NCI-H1417 (cell line): ENCODE measurements around the gene COPS4.
"Not testable (repeated sequence)": the region's sequence is repeated elsewhere in the genome, so short reads cannot be mapped to it uniquely, and the experiment has no call there.

Experiments
- DNase-seq, 3 experiments: peaks; one replicate each; lab custom pipeline; 2025; lab: John Stamatoyannopoulos, UW

The COPS4 gene

GRCh38 chr4:83034630-83035494, at the start of gene COPS4:
Gene COPS4 (plus strand): TSS chr4:83035183. CDS start chr4:83035225, 42 bp downstream.
- DNase-seq = peak; percentile 98 to 100 (median 100)

DNA sequence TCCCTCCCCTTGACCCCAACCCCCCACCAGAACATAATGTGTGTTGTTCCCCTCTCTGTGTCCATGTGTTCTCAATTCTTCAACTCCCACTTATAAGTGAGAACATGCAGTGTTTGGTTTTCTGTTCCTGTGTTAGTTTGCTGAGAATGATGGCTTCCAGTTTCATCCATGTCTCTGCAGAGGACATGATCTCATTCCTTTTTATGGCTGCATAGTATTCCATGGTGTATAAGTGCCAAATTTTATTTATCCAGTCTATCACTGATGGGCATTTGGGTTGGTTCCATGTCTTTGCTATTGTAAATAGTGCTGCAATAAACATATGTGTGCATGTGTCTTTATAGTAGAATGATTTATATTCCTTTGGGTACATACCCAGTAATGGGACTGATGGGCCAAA, 47.5 kb upstream of the COPS4 start:
- not testable (repeated sequence) for DNase-seq

DNA sequence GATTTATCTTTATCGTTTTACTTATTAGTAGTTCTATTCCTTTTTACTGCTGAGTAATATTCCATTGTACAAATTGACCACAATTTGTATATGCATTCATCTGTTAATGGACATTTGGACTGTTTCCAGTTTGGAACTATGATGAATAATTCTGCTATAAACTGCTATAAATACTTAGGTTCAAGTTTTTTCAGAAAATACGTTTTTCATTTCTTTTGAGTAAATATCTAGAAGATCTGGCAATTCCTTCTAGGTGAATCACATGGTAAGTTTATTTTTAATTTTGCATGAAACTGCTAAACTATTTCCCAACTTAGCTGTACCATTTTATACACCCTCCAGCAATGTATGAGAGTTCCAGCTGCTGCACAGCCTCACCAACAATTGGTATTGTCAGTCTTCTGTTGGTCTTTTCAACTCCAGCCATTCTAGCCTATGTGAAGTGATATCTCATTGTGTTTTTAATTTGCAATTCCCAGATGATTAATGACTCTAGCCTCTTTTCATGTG, 46.6 kb upstream of the COPS4 start:
- peak in 1 of 3 experiments; percentile 26 for DNase-seq

DNA sequence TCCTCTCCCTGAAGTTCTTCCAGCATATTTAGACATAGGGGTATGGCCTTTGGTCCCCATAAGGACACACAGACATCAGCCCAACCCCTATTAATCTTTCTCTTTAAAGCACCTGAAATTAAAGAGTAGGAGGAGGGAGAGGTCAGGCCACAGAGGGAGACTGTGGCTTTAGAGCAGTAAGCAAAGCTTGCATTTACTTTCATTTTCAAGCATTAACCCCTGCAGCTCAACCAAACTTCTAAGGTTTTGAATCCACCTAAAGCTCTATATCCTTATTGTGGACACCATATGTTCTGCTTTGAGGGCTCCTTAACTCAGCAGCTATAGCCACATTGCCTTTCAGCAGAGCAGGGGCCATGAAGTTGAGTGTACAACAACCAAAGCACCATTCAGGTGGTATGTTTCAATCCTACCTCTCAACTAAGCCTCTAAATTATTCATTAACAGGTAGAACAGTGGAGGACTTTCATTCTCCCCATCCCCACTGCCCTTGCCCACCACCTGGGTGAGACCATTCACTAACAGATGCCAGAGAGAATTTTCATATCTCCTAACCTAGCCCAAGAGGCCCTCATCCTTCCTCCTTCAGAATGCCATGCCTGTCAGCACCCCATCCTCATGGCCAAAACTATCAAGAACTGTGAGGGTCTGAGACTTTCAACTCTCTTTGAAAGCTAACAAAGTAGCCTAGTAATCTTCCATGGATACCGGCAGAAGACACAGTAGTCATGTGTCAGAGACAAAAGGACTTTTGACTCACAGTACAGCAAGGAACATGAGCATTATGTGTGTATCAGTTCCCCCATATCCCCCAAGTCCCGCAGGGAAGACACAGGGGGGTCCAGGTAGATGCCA, 45.2 kb upstream of the COPS4 start:
- no peak for DNase-seq

DNA sequence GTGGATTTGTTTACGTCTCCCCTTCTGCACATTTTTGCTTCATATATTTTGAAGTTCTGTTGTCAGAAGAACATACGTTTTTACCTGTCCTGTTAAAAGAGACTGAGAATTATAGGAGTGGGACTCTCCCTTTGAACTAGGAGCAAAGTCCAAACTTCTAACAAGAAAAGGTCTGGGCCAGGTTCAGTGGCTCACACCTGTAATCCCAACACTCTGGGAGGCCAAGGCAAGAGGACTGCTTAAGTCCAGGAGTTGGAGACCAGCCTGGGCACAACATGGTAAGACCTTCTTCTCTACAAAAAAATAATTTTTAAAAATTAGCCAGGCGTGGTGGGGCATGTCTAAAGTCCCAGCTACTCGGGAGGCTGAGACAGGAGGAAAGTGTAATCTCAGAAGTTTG, 40.1 kb upstream of the COPS4 start:
- DNase-seq = no peak

DNA sequence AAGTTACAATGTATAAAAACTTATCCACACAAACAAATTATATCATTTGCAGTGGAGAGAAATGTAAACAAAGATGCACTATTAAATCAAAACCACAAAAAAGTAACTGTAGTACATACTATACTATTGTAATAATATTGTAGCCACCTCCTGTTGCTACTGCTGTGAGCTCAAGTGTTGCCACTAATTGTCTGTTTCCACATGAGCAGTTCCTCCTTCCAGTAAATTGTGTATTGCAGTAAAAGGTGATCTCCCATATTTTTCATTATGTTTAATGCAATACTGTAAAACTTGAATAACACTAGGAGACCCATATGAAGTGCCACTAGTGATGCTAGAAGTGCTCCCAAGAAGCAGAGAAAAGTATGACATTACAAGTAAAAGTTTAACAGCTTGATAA, 36.1 kb upstream of the COPS4 start:
- DNase-seq = peak; percentile 13 to 64 (median 39)

DNA sequence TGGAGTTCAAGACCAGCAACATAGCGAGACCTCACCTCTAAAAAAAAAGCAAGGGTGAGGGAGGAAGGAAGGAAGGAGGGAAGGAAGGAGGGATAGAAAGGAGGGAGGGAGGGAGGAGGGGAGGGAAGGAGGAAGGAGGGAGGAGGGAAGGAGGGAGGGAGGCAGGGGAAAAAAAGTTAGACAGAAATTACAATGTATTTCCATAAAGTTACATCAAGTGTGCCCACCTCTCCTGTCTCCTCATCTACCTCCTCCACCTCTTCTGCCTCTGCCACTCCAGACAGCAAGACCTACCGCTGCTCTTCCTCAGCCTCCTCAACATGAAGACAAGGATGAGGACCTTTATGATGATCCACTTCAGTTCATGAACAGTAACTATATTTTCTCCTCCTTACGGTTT, 32.7 kb upstream of the COPS4 start:
- no peak for DNase-seq

- DNase-seq = not testable (repeated sequence)
These were observed 31.8 kb upstream of the COPS4 start for GRCh38 chr4:83003044-83003791.

- no peak for DNase-seq
These were observed 25.5 kb upstream of the COPS4 start for GRCh38 chr4:83009529-83009928.

GRCh38 chr4:83010111-83010521, 24.9 kb upstream of the COPS4 start:
- DNase-seq = peak in 2 of 3 experiments; percentile 41 to 61

DNA sequence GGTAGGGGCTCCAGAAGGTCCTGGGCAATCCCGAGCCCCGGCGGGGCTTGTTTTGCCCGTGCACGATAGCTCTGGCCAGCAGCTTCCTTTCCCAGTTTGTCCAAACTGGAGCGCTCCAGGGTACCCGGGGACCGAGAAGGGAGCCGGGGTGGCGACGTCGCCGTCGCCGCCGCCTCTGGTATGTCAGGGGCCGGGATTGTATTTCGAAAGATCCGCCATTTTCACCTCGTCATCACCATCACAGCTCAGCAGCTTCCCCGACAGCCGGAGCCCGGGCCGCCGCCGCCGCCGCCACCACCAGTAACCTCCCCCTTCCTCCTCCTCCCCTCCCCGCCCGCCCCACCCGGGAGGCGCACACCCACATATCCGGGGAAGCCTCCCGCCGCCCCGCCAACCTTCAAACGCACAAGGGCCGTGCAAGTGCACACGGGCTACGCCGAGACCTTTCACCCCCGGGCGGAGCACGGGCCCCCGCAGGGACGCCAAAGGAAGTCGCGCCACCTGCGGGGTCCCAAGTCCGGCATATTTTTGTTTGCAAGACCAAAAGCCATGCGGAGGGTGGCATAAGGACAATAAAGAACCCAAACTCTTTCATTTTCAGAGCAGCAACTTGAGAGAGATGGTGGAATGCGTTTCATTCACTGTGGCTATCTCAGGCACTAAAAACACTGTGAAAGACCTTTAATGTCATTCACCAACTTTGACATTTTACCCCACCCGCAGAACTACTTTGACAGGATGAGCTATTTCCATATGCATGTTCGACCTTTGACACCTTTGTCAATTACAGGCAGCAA, 24.3 kb upstream of the COPS4 start, which contains the start of gene LIN54:
Gene LIN54 (minus strand): TSS at position 302 of the 797 bp plus-strand sequence. CDS start 25,979 bp downstream, outside the sequence.
- peak; percentile 49 to 78 (median 68) for DNase-seq

DNA sequence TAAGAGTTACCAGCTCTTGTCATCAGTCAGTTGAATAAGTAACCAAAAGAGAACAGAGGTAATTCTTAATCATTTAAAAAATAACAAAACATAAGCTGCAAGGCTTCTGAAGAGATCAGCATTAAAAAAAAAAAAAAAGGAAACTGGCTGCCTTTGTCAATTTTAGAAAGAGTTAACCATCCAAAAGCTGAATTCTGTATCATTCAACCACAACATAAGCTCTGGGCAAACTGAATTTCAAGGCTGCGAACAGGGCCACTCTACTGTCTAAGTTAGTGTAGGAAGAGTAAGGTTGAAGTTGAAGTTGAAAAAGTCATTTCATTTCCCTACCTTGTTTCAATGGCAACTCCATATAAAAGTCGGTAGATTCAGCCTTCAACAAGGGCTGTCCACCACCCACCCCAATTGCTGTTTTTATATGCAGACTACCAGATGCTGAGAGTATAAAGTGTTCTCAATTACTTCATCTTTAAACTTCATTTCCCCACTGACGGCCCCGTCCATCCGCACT, 23.2 kb upstream of the COPS4 start:
- peak in 1 of 3 experiments; percentile 47 for DNase-seq

DNA sequence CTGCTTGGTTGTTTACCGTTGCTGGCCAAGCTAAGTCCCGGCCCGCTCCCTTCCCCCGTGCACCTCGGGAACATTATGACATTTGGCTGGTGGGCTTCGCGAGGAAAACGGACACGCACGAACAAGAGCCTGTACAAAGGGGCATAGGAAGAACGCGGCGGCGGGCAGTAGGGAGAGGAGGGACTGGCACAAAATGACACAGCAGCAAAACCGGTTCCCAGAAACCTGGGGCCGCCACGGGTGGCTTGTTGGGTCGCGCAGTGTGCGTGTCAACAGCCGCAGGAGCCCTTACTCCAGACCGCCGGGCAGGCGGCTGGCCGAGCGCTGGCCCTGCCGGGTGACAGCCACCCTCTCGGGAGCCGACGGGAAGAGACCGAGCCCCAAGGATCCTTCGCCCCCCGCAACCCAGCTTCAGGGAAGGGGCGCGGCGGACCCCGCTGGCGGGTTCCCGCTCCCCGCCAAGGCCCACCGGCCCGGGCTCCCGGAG, 22.7 kb upstream of the COPS4 start:
- peak in 2 of 3 experiments; percentile 74 to 79 for DNase-seq

DNA sequence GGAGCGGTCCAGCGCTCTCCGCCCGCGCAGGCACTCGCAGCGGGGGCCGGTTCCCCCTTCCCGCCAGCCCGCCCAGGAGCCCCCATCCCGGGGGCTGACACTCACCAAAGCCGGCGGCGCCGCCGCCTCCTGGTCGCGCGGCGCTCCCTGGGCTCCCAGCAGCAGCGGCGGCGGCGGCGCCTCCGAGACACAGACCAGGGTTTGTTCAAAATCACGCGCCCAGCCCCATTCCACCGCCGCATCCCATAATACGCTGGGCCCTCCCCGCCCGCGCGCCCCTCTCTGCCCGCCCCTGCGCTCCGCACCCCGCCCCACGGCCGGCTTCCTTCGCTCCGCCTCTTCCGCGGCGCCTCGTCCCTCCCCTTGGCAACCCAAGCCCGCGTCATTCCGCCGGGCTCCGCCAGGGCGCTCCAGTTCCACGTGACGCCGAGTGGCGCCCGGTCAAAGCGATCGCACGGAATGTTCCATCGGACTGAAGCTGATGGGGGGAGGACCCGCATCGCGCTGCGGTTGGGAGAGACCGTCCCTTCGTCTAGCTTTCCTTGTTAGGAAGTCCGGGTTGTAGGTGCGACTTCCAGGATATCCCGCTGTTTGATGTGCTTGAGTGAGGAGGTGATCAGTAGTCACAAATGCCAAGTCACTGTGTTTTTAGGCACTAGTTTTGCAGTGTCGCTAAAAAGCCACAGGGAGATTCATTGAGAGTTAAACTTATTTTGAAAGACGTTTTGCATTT, 22.1 kb upstream of the COPS4 start:
- peak; percentile 98 to 99 (median 99) for DNase-seq

- peak in 1 of 3 experiments; percentile 86 for DNase-seq
These were observed 21.5 kb upstream of the COPS4 start for GRCh38 chr4:83013420-83013867.

DNA sequence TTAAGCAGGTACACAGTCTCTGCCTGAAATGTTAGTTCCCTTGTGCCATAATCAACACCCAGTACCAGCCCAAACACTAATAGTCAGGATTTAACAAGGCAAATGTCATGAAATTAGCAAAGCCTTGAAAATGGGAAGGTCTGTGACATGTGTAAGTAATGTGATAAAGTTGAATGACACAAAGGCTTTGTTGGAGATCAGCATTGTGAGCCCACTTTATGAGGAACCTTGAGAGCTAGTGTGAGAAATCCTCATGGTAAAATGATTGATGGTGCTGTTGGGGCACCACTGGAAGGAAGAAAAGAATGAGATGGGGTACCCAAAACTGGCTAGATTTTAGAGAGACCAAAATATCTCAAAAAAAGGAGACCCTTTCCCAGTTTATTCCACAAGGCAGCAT, 21.1 kb upstream of the COPS4 start:
- DNase-seq = peak in 1 of 3 experiments; percentile 46

DNA sequence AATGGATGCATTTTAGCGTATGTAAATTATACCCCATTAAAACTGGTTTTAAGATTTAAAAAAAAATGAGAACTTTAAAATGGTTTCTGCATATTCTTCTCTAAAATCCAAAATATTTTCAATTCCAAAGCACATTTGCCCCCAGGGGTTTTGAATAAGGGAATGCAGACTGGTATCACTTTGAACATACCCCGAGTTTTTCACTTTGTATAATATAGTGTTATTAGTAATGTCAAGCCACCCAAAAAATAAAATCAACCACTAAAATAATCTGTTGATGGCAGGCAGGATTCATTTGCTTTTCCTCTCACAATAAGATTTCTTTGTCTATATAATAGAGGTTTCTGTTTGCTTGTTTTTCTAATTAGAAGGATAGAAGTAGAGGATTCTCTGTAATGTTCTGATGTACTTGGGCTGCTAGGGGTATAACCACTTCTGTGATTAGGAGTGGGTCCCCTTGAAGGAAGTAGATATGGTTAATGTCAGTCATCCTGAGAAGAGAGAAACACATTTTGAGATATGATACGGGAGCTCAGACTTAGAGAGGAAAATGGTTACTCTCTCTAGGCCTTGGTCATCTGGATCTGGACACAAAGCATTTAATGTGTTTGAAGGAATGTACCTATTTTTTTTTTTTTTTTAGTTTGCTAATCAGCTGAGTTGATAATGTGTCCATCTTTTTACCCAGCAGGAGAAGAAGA, 15.0 kb upstream of the COPS4 start:
- DNase-seq = no peak

- DNase-seq = no peak
These were observed 12.1 kb upstream of the COPS4 start for GRCh38 chr4:83022724-83023450.
